Jurkat, Clone E6-1 (cell line): ENCODE results near the gene ATP8B3.

Experiments used
- DNase-seq: peaks from one replicate; pipeline ENCODE4 v3.0.0-alpha.2; 2011; ENCODE audit warnings: low read depth, low spot score
- H3K4me3 ChIP-seq: 2 replicates; pipeline ENCODE4 v1.5.1; 2011; ENCODE audit warnings: mild to moderate bottlenecking, low read length, control low read depth, moderate library complexity

ATP8B3 gene

DNA sequence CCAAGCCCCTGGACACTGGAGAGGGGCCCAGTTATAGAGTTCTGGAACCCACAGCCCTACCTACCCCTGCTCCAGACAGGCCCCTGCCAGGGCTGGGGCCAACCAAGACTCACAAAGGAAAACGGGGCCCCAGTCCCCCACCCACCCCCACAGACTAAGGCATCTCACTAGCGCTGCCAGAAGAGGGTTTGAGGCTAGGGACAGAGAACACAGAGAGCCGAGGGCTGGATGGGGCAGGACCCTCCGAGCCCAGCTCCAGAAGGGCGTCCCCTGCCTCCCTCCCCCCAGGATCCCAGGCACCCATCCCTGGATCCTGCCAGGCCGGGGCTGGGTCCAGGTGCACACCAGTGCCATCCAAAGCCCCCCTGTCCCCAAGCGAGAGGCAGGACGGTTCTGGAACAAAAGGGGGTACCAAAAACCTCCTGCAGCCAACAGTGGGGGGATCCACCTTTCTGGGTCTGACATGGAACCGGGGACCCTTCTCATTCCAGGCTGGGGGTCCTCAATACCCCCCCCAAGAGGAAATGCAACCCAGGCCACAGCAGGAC, 40.6 kb upstream of the ATP8B3 start:
- DNase-seq, result no peak
- H3K4me3 ChIP-seq, result peak overlapping the region; percentile 56

DNA sequence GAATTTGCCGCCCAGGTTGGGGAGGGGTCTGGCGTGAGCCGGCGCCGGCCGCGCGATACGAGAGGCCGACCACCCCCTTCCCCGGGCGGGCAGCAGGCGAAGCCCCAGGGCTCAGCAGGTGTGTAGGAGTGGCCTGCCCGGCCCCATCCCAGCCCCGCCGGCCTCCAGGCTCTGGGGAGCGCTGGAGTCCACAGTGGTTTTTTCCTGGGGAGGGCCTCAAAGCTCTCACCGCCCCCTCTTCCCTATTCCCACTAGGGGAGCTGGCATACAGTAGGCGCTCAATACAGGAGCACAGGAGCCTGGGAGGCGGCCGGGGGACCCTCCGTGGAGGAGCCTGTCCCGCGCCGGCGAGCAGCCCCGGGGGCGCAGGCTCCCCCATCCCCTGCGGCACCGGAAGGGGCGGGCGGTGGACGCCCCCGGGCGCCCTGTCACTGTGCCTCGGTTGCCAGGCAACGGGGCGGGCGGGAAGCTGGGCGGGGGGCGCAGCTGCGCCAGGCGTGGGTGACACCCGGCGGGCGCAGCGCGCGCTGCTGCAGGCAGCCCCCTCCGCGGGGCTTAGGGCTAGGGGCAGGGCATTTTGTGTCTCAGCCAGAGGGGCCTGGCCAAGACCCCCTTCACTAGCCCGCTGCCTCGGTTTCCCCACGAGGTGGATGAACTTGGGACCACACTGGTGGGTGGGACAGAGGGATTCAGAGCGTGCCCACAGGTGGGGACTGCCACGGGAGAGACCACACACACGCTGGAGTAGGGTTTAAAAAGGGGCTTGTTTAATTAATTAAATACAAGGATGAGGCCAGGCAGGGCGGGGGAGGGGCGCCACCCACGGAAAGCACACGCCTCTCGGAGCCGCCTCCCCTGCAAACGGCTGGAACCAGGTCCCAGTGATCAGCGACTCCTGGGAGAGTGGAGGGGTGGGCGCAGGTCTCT, 39.8 kb upstream of the ATP8B3 start:
- H3K4me3 ChIP-seq, result peak overlapping the region; percentile 56
- DNase-seq, result peak; percentile 73

DNA sequence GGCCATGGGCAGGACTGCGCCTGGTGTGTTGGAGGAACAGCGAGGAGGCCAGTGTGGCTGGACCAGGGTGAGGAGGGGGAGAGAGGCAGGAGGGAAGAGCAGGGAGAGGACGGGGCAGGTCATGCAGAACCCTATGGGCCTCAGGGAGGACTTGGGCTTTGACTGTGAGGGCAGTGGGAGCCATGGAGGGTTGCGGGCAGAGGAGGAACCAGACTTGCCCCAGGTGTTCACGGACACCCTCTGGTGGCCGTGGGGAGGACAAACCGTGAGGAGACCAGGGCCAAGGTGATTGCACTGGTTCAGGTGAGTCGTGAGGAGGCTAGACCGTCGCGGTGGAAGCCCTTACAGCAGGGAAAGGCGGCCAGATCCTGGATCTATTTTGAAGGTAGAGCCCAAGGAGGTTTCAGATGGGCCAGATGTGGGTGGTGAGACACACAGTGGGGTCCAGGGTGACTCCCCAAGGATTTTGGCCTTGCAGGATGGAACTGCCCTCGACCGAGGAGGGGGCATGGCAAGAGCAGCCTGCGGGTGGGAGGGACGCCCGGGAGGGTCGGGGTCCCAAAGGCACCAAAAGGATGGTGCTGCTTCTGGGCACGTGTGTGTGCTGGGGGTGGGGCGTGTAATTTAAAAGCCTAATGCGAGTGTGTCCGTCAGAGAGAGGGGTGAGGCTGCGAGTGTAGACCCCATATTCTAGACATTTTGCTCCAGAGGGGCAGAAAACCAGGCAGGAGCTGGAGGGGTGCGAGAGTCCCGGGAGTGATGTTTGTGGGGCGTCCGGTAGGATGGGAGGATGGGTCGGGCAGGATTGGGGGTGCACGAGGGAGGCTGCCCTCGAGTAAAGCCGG, 39.0 kb upstream of the ATP8B3 start:
- no peak for DNase-seq
- H3K4me3 ChIP-seq, result peak overlapping the region; percentile 44; the same call in 1 of the 2 replicates

DNA sequence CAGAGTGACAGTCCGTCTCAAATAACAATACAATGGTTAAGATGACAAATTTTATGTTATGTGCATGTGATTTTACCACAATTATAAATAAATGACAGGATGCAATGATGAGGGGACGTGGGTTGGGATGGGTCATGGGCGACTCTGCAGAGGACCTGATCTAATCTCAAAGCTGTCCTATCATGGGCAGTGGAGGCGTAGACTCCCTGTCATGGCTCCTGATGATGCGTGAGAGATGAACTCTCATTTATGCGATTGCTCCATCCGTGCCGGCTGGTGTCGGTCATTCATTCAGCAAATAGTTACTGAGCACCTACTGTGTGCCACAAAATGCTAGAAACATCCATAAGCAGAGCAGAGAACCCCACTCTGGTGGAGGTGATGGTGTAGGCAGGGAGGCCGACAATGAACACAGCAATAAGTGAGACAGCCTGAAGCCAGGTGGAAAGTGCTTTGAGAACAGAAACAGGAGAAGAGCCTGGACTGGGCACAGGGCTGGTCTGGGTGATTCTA, 37.9 kb upstream of the ATP8B3 start:
- no peak for DNase-seq
- no peak overlapping the region for H3K4me3 ChIP-seq

DNA sequence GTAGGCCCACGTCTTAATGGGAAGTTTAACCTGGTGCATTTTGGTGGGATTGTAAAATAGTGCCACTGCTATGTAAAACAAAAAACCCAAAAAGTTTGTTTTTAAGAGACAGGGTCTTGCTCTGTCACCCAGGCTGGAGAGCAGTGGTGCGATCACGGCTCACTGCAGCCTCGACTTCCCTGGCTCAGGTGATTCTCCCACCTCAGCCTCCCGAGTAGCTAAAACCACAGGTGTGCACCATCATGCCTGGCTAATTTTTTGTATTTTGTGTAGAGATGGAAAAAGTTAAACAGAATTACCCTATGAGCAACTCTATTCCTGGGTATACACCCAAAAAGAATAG, 37.0 kb upstream of the ATP8B3 start:
- DNase-seq, result no peak

DNA sequence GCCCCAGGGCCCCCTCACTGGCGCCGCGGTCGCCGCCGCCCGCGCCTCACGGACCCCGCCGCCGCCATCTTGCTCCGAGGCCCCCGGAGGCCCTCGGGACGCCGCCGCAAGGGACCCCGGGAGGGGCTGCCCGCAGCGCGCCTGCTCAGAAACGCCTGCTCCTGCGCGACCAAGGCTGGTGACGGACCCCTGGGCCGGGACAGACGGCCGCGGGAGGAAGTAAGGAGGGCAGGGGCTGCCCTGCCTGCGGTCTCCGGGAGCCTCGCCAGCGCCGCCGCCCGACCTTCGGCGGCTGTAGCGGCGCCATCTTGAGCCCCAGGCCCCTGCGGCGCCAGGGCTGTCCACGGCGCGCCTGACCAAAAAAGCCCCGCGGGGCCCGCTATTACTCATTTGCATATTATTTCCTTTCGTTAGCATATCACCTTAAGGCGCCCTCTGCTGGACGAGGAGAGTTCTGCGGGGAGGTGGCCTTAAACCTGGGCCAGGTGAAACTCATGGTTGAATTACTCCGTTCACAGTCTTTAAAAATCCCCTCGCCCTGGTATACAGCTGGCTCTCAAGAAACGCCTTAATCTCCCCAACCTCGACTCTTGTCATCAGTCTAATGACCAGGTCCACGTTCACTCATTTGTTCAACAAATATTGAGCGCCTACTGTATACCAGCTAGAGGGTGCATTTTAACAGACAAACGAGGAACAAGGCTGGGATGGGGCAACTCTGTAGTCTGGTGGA, 36.5 kb upstream of the ATP8B3 start, which contains the start of gene REXO1:
Gene REXO1, minus strand, starts transcription at position 85 of the 733 bp plus-strand sequence. CDS start 125 bp downstream, outside the sequence.
- peak; percentile 92 for DNase-seq
- H3K4me3 ChIP-seq, result peak within 1 kb of the TSS; percentile 86

More for the DNA sequence above, 37.0 kb upstream of the ATP8B3 start:
- H3K4me3 ChIP-seq, result no peak overlapping the region

DNA sequence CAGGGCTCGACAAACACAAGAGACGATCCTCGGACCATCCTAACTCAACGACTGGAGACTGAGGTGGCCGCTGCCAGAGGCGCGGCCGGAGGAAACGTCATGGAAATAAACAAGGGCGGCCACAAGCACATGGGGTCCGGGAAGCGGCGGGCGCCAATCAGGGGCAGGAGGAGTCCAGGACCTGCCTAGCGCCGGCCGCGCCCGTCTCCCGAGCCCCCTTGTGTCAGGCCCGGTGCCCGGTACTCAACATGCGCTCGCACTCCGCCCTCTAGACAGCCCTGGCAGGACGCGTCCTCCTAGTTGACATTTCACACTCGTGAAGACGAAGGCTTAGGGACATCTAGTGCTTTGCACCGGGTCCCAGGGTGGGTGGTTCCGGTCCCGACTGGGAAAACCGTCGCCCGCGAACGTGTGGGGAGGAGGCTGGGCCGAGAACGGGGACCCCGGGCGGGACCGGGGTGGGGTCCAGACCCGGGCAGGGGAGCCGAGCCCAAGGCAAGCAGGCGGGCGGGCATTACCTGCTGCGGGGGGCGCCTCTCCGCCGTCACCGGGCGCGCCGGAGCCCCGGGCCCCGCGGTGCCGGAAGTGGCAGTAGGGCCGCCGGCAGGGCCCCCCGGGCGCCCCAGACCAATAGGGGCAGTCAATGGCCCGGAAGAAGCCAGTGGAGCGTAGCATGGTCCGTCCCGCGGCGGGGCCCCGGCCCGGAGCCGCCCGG, 35.8 kb upstream of the ATP8B3 start:
- no peak for DNase-seq

DNA sequence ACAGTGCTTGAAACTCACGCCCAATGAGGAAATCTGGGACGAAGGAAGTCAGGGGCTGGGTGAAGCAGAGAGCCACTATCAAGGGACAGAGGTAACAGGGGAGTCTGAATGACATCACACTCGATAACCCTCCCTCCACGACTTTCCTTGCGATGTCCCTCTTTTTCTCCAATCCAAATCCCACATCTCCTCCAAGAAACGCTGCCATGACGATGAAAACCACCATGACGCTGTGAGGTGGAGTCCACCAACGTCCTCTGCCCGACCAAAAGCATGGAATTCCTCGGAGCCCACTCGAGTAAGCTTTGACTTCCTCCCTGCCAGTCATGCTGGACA, 35.2 kb upstream of the ATP8B3 start:
- H3K4me3 ChIP-seq, result peak overlapping the region; percentile 86
- DNase-seq, result no peak

More for the DNA sequence above, 35.8 kb upstream of the ATP8B3 start:
- peak overlapping the region; percentile 86 for H3K4me3 ChIP-seq

DNA sequence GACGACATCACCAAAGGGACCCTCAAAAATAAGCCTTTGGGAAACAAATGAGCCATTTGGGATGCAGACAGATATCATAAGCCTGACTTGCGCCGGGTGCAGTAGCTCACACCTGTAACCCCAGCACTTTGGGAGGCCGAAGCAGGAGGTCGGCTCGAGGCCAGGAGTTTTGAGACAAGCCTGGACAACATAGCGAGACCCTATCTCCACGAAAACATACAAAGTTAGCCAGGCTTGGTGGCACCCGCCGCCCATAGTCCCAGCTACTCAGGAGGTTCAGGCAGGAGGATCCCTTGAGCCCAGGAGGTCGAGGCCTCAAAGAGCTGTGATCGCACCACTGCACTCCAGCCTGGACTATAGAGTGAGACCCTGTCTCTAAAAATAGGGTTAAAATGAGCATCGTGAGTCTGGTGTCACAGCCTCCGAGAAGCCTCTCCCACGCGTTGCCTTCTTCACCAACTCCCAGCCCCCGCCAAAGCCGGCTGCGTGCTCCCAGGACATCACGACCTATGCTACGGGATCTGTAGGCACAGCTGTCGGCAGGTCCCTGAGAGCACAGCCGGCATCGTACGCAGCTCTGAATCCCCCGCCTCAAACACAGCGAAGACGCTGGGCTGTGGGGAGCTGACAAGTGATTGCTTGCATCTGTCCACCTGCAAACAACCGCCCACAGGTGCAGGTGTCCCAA, 34.6 kb upstream of the ATP8B3 start:
- H3K4me3 ChIP-seq, result peak overlapping the region; percentile 86
- no peak for DNase-seq

DNA sequence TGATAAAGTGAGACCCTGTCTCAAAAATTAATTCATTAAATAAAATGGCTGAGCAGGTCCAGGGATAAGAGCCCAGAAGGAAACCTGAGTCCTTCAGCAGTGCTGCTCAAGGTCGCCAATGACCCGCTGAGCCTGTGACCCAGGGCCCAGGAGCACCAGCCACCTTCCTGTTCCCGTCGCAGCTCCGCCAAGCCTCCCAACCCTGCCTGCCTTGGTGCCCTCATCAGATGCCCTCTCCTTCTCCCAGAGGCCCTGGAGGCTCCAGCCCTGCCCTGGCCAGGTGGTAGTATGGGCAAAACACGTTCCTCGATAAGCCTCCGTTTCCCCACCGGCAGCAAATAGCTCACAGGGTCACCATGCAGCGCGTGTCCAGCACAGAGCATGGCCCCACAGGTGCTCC, 33.6 kb upstream of the ATP8B3 start:
- no peak for DNase-seq
- H3K4me3 ChIP-seq, result no peak overlapping the region

DNA sequence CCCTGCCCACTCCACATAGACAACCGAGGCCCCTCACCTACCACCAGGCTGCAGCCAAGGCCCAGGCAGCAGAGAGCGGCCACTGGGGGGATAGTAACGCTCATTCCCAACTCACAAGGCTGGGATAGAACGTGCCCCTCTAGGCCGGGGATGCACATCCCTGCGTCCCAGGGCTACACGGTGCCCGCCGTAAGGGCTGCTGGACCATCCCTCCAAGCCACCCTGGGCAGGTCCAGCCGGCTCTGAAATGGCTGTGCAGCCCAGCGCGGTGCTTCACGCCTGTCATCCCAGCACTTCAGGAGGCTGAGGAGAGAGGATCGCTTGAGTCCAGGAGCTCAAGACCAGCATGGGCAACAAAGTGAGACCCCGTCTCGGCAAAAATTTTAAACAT, 33.0 kb upstream of the ATP8B3 start:
- no peak overlapping the region for H3K4me3 ChIP-seq

DNA sequence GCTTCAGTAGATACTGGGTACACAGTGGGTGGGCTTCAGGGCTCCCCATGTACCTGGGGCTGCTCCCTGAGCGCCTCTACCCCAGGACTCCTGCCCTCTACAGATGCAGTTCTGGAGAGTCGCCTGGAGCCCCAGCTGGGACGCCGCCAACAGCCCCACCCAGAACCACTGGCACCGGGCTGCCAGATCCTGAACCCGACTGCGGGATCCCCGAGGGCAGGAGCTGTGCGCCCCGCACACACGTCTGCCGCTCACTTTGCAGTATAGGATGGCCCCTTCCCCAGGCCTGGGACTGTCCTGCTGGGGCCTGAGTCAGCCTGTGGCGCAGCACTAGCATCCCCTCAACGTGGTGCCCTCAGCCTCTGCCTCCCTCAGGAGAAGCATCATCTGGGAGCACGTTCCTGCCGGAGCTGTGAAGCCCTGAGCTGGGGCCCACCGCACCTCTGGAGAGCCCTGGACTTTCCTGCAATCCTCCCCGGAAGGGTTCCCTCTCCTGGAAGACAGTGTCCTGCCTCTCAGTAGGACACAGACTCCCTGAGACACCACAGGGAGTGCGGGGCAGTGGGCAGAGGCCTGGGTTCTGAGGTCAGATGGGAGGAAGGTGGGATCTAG, 32.5 kb upstream of the ATP8B3 start:
- no peak overlapping the region for H3K4me3 ChIP-seq
- DNase-seq, result no peak

More for the DNA sequence above, 33.0 kb upstream of the ATP8B3 start:
- DNase-seq, result no peak

DNA sequence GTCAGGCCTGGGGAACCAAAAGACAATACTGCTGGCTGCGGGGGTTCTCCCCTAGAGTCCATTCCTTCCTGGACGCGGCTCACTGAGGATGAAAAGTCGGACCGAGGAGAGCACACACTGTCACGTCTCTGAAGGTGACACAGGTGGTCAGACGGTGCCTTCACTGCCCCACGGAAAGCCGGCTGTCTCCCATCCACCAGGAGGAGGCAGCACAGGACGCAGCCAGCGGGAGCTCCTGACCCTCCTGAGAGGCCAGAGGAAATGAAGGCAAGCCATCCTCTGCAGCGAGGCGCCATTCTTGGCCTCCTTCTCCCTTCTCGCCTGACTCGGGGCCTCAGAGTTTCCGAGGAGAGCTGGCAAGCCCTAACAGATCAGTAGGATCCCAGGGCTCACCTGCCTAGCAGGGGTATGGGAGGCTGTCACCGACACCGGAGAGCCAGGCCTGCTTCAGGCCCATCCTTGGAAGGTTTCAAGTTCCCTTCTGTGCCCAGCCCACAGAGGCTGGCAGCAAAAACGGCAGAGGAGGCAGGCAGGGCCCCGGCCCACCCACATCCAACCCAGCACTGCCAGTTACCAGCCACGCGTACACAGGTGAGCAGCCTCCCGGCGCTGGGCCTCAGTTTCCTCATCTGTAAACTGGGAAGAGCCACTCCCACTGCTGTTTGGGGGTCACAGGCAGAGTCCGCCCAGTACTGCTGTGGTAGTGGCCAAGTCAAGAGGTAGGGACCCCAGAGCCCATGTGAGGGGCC, 31.7 kb upstream of the ATP8B3 start:
- DNase-seq, result no peak

DNA sequence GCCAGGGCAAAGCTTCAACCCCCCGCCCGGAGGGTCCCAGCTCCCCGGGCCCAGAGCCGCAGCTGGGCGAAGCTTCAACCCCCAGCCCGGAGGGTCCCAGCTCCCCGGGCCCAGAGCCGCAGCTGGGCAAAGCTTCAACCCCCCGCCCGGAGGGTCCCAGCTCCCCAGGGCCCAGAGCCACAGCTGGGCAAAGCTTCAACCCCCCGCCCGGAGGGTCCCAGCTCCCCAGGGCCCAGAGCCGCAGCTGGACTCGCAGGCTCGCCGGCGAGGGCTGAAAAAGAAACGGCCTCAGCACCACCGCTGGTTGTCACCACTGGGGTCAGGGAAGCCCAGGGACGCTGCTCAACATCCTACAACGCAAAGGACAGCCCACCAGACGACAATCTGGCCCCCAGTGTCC, 31.0 kb upstream of the ATP8B3 start:
- DNase-seq, result no peak
- H3K4me3 ChIP-seq, result no peak overlapping the region

More for the DNA sequence above, 31.7 kb upstream of the ATP8B3 start:
- no peak overlapping the region for H3K4me3 ChIP-seq

DNA sequence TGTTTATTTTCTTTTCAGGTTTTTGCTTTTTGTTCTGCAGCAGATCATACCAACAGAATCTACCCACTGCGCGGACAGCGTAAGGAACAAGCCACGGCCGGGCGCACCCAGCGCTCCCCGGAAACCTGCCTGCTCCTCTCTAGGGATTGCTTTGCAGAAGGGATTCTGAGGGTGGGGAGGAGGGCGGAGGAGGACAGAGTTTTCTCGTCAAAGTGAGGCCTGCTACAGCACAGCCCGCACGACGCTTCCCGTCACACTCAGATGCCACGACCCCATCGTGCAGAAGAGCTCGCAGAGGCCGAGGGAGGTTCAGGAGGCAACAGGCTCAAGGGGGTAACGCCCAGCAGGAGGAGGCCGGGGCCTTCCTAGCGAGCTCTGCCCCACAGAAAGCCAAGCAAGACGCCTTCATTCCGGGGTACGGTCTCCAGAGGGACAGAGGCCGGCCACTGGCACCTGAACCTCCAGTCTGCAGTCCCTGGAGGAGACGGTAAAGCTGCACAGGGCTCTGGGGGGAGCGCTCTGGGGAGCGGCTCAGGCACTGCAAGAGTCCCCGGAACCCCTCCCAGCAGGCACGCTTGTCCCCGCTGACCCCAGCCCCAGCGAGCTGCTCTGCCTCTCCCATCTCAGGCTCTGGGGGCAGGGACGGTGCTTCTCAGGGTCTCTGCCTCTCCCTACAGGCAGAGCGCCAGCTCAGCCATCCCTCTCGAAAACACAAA, 29.3 kb upstream of the ATP8B3 start:
- H3K4me3 ChIP-seq, result no peak overlapping the region
- DNase-seq, result no peak

DNA sequence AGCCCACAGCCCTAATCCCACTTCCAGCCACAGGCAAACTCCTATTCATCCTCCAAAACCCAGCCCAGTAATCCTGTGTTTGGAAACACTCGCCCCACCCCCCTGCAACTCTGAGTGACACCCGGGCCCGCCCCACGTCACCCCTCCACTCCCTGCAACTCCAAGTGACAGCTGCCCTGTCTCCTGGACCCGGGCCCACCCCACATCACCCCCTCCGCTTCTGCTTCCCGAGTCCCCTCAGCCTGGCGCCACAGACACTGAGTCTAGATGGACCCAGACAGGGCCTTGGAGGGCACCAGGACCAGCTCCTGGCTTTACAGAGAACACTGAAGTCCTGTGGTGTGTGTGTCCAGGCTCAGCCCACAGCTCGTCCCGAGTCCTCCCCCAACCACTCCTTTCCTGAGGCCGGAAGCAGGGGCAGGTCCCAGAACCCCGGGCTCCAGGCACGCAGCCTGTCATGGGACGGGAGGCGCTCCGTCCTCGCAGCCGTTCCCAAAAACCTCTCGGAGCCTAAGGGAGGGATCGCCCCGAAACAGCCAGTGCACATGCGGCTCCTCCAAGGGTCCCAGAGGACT, 28.6 kb upstream of the ATP8B3 start:
- no peak overlapping the region for H3K4me3 ChIP-seq
- no peak for DNase-seq
